Erythroblast (primary cell): Measurements from ENCODE around the gene SNAPC1.

ENCODE experiments used
- GATA1 ChIP-seq: IDR thresholded peaks from 2 replicates; pipeline ENCODE4 v1.6.1; 2011; ENCODE audit warnings: low read depth, mild to moderate bottlenecking, control low read depth, low read length, moderate library complexity
- POLR2A ChIP-seq: IDR thresholded peaks from 2 replicates; pipeline ENCODE4 v1.6.1; 2011; ENCODE audit warnings: mild to moderate bottlenecking, low read length

DNA sequence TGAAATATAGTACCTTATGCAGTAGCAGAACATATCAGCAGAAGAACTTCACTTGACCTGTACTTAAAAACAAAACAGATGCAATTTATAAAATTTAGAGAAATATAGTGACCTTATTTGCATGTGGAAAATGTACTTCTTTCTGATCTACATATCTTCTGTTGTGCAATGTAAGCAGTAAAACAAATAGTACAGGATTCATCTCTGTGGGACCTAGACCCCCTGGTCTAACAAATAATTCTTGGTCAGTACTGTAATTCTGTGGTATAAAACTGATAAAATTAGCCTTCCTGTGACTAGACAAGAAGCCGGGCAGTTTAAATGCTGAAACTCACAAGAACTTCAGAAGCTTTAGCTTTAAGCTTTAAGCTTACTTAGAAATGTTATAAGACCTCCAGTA is 45.3 kb upstream of the SNAPC1 start:
- no peak for TF ChIP-seq POLR2A
- TF ChIP-seq GATA1, result no peak
